Measurements from ENCODE around the gene TKFC. TPM values are rescaled to one million over a fixed set of nuclear protein-coding genes. Genes with fewer than 3 reads are reported as not detected.

TKFC gene
- total RNA-seq, 1 donor from 2014 or later: 72.6 TPM

DNA sequence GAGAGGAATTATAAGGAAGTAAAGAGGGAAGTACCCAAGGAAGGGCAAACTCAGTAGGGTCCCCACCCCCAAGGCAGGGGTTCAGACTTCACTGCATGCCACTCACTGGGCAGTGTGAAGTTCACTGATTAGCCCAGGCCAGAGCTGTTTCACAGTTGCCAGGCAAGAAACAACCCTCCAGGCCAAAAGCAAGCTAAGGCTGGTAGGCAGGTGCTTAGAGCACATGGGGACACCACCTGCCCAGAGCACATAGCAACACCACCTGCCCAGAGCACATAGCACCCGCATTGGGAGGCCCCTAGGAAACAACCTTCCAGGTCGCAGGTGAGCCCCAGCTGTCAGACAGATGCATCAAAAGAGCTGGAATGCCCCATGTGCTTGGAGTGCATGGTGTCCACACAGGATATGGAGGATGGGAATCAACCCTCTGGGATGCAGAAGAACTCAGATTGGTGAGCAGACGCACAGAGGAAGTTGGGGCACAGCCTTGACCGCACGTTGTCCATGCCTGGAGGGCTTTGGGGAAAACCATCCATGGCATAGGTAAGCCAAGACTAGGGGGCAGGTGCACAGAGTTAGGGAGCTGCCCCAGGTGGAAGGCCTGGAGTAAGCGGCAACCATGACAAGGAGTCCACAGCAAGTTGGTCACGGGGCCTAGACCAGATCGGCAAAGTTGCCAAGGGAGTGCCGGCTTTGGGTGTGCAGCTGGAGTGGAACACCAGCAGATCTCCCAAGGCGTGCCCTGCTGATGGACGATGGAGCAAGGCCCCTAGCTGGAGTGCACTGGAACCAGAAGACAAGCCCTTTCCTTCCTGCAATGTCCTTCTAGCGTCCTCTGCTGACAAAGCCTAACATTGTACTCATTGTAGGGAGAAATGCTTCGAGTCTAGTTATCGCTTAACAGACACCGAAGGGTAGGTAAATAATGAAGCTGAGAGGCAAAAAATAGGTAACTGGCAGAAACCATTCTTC lies 51.5 kb downstream of the TKFC start:
- H3K4me3 Mint-ChIP-seq: no peak overlapping the region
- H3K4me1 Mint-ChIP-seq (ENCODE audit: unreplicated experiment): peaks cover 9% of the 10 kb centered on the region
- no peaks in the 10 kb centered on the region for H3K9me3 Mint-ChIP-seq
- H3K36me3 Mint-ChIP-seq: peaks cover 4% of the 10 kb centered on the region
- H3K27me3 Mint-ChIP-seq: no peaks in the 10 kb centered on the region
- H3K27ac Mint-ChIP-seq: no peak overlapping the region
- DNase-seq (ENCODE audit: extremely low spot score, unreplicated experiment): no peak
- TF ChIP-seq, protein P1, sequence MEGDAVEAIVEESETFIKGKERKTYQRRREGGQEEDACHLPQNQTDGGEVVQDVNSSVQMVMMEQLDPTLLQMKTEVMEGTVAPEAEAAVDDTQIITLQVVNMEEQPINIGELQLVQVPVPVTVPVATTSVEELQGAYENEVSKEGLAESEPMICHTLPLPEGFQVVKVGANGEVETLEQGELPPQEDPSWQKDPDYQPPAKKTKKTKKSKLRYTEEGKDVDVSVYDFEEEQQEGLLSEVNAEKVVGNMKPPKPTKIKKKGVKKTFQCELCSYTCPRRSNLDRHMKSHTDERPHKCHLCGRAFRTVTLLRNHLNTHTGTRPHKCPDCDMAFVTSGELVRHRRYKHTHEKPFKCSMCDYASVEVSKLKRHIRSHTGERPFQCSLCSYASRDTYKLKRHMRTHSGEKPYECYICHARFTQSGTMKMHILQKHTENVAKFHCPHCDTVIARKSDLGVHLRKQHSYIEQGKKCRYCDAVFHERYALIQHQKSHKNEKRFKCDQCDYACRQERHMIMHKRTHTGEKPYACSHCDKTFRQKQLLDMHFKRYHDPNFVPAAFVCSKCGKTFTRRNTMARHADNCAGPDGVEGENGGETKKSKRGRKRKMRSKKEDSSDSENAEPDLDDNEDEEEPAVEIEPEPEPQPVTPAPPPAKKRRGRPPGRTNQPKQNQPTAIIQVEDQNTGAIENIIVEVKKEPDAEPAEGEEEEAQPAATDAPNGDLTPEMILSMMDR (conservative IDR thresholded peaks at IDR 0.05): no peak

DNA sequence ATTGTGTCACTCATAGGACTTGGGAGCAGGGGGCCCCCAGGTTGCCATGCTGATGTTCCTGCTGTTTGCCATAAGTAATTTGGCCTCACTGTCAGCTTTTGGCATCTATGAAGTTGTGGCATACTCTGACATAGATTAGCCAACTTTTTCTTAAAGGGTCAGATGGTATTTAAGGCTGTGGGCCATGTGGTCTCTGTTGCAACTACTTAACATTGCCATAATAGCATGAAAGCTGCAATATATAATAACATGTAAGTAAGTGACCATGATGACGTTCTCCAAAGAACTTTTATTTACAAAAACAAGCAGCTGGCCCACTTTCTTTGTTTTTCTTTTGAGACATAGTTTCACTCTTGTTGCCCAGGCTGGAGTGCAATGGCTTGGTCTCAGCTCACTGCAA lies 57.1 kb downstream of the TKFC start:
- H3K36me3 Mint-ChIP-seq: peaks cover 9% of the 10 kb centered on the region
- TF ChIP-seq, protein P1 (conservative IDR thresholded peaks at IDR 0.05): no peak
- DNase-seq (ENCODE audit: extremely low spot score, unreplicated experiment): no peak
- H3K27me3 Mint-ChIP-seq: no peaks in the 10 kb centered on the region
- H3K4me3 Mint-ChIP-seq: no peak overlapping the region
- peaks cover 5% of the 10 kb centered on the region for H3K9me3 Mint-ChIP-seq
- no peak overlapping the region for H3K27ac Mint-ChIP-seq
- H3K4me1 Mint-ChIP-seq (ENCODE audit: unreplicated experiment): peaks cover 17% of the 10 kb centered on the region

DNA sequence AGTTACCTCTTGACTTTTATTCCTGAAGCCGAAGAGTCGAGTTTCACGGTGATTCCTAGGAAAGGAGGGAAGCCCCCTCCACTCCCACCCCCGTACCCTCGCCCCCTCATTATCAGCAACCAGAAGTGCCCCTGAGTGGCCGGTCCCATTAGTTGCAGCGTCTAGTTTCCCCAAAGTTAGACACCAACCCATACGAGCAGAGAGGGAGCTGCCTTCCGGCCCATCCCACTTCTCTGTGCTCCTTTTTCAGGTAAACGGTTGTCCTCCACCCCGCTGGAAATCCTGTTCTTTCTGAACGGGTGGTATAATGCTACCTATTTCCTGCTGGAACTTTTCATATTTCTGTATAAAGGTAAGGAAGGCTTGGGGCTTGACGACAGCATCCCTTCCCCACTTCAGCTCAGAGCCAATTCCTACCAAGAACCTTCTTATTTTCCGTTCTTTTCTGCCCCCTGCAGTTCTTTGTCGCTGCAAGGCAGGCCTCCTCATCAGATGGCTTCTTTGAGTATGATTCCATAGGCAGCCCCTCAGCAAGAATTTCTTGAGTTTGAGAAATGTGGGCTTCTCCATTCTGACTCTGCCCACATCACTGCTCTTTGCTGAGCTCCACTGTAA lies 60.1 kb downstream of the TKFC start:
- Mint-ChIP-seq H3K27ac (peak overlapping the region; percentile 91), H3K4me1 (ENCODE audit: unreplicated experiment) (peaks cover 11% of the 10 kb centered on the region), H3K36me3 (peaks cover 15% of the 10 kb centered on the region), H3K27me3 (no peaks in the 10 kb centered on the region), H3K9me3 (peaks cover 5% of the 10 kb centered on the region), H3K4me3 (peak overlapping the region; percentile 97)
- TF ChIP-seq, protein P1 (conservative IDR thresholded peaks at IDR 0.05): peak; percentile 17
- no peak for DNase-seq (ENCODE audit: extremely low spot score, unreplicated experiment)

Other genes starting within 250 kb of the TKFC start
- not detected in 2 replicates for gene CD5, start 230.7 kb upstream of the TKFC start, total RNA-seq (ENCODE audit: low replicate concordance)
- gene VPS37C, start 171.8 kb upstream of the TKFC start, total RNA-seq (ENCODE audit: low replicate concordance): 27.8 and 42.1 TPM in 2 replicates
- 1.3 TPM in 1 of 2 replicates, not detected in the other for gene PGA3, start 129.7 kb upstream of the TKFC start, total RNA-seq (ENCODE audit: low replicate concordance)
- 1.6 and 7.0 TPM in 2 replicates for gene PGA4, start 110.9 kb upstream of the TKFC start, total RNA-seq (ENCODE audit: low replicate concordance)
- gene PGA5, start 92.1 kb upstream of the TKFC start, total RNA-seq (ENCODE audit: low replicate concordance): 0.62 and 2.9 TPM in 2 replicates
- gene VWCE, start 37.9 kb upstream of the TKFC start, total RNA-seq (ENCODE audit: low replicate concordance): 5.4 and 20.0 TPM in 2 replicates
- gene DDB1, start 123 bp upstream of the TKFC start, total RNA-seq (ENCODE audit: low replicate concordance): 234 and 279 TPM in 2 replicates
- 34.9 and 35.0 TPM in 2 replicates for gene CYB561A3, start 28.7 kb downstream of the TKFC start, total RNA-seq (ENCODE audit: low replicate concordance)
- gene TMEM138, start 29.1 kb downstream of the TKFC start, total RNA-seq (ENCODE audit: low replicate concordance): 35.3 and 54.5 TPM in 2 replicates
- 14.8 and 19.9 TPM in 2 replicates for gene TMEM216, start 59.4 kb downstream of the TKFC start, total RNA-seq (ENCODE audit: low replicate concordance)
- 86.9 and 129 TPM in 2 replicates for gene CPSF7, start 96.7 kb downstream of the TKFC start, total RNA-seq (ENCODE audit: low replicate concordance)
- gene SDHAF2, start 96.9 kb downstream of the TKFC start, total RNA-seq (ENCODE audit: low replicate concordance): 41.7 and 49.8 TPM in 2 replicates
- gene LRRC10B, start 175.5 kb downstream of the TKFC start, total RNA-seq (ENCODE audit: low replicate concordance): 3.2 and 10.0 TPM in 2 replicates
- gene SYT7, start 247.8 kb downstream of the TKFC start, total RNA-seq (ENCODE audit: low replicate concordance): 26.5 and 37.5 TPM in 2 replicates

Measured in type B pancreatic cell (in vitro differentiated cells).